HG03045 (cell line): ENCODE data around the gene DKK3.

ENCODE experiments used
- ATAC-seq: cut with Tn5 transposase; IDR thresholded peaks from one replicate; pipeline ENCODE4 v1.9.1; 2021; ENCODE audit warnings: mild to moderate bottlenecking, moderate library complexity; ENCODE audit not compliant: unreplicated experiment

DKK3 gene

GRCh38 chr11:12031856-12032544 is 23.6 kb upstream of the DKK3 start:
- ATAC-seq = no peak

GRCh38 chr11:12029738-12030363 is 21.4 kb upstream of the DKK3 start:
- no peak for ATAC-seq

- ATAC-seq = no peak
Measured at GRCh38 chr11:12029119-12029518, 20.7 kb upstream of the DKK3 start.

GRCh38 chr11:12028303-12028702 is 19.9 kb upstream of the DKK3 start:
- no peak for ATAC-seq

GRCh38 chr11:12026331-12027211 is 18.1 kb upstream of the DKK3 start:
- ATAC-seq = no peak

- ATAC-seq = no peak
Measured at GRCh38 chr11:12024254-12024926, 16.0 kb upstream of the DKK3 start.

- ATAC-seq = no peak
Measured at GRCh38 chr11:12023015-12023414, 14.6 kb upstream of the DKK3 start.

- ATAC-seq = no peak
Measured at GRCh38 chr11:12020546-12020945, 12.1 kb upstream of the DKK3 start.

- ATAC-seq = no peak
Measured at GRCh38 chr11:12019866-12020416, 11.5 kb upstream of the DKK3 start.

GRCh38 chr11:12019337-12019736 is 10.9 kb upstream of the DKK3 start:
- no peak for ATAC-seq

- ATAC-seq = no peak
Measured at GRCh38 chr11:12017865-12018453, 9.5 kb upstream of the DKK3 start.

- ATAC-seq = no peak
Measured at GRCh38 chr11:12017243-12017678, 8.8 kb upstream of the DKK3 start.

- no peak for ATAC-seq
Measured at GRCh38 chr11:12016246-12016645, 7.8 kb upstream of the DKK3 start.

- no peak for ATAC-seq
Measured at GRCh38 chr11:12015486-12015885, 7.1 kb upstream of the DKK3 start.

- ATAC-seq = no peak
Measured at GRCh38 chr11:12013781-12014180, 5.4 kb upstream of the DKK3 start.

GRCh38 chr11:12009617-12010321 is 1.3 kb upstream of the DKK3 start:
- no peak for ATAC-seq

GRCh38 chr11:12008790-12009616 is 577 bp upstream of the DKK3 start:
- no peak for ATAC-seq

- ATAC-seq = no peak
Measured at GRCh38 chr11:12007230-12007593, 1.2 kb downstream of the DKK3 start.
